Sigmoid colon (tissue), 7 donors: Measurements from ENCODE around the gene CENPP. TPM values are rescaled to one million over a fixed set of nuclear protein-coding genes. Genes with fewer than 3 reads are reported as not detected.
"Not testable (repeated sequence)": the region's sequence is repeated elsewhere in the genome, so short reads cannot be mapped to it uniquely, and the experiment has no call there.

Source experiments
- DNase-seq: peaks from one replicate; pipeline ENCODE4 v3.0.0-alpha.2; 2019
- H3K27ac ChIP-seq, 4 donors: fragments of 200-600 bp; sonication (generic); one replicate each; pipeline ENCODE4 v1.5.1; 2016 to 2019; ENCODE audit warnings: mild to moderate bottlenecking in 1 of 4
- H3K27me3 ChIP-seq, 3 donors: fragments of 200-600 bp; sonication (generic); one replicate each; pipeline ENCODE4 v1.5.1; 2019; ENCODE audit warnings: mild to moderate bottlenecking in 1 of 3
- H3K36me3 ChIP-seq, 4 donors: fragments of 200-600 bp; sonication (generic); one replicate each; pipeline ENCODE4 v1.5.1; 2016 to 2019
- H3K4me1 ChIP-seq, 4 donors: fragments of 200-600 bp; sonication (generic); one replicate each; pipeline ENCODE4 v1.5.1; 2017 to 2019
- H3K4me3 ChIP-seq, 4 donors: fragments of 200-600 bp; sonication (generic); one replicate each; pipeline ENCODE4 v1.5.1; 2017 to 2019; ENCODE audit warnings: mild to moderate bottlenecking in 2 of 4, moderate library complexity in 1 of 4
- H3K9me3 ChIP-seq, 4 donors: fragments of 200-600 bp in 3 of 4; sonication (generic) in 3 of 4; one replicate each; pipeline versions ENCODE4 v1.5.1 to v1.6.1; 2013 to 2019
- EP300 ChIP-seq, 4 donors: sonication (generic); formaldehyde crosslinking; IDR thresholded peaks; one replicate each; pipeline ENCODE4 v1.6.1; 2017; ENCODE audit warnings: antibody characterized with exemption in 4 of 4
- POLR2A ChIP-seq, 2 donors: fragments of 450-650 bp; IDR thresholded peaks; one replicate each; pipeline ENCODE4 v1.6.1; 2016; ENCODE audit warnings: antibody characterized with exemption in 2 of 2, mild to moderate bottlenecking in 2 of 2, moderate library complexity in 2 of 2
- POLR2AphosphoS5 ChIP-seq, 4 donors: sonication (generic); formaldehyde crosslinking; IDR thresholded peaks; one replicate each; pipeline ENCODE4 v1.6.1; 2017; ENCODE audit warnings: antibody characterized with exemption in 4 of 4
- WGBS, 2 donors: extraction: QIAGEN DNeasy Blood & Tissue Kit; methylation state at CpG; one replicate each; pipeline ENCODE4 v1.1.7; 2013; 5-methylcytosine and 5-hydroxymethylcytosine counted together
- intact Hi-C: fragments of 100-400 bp; cut with DNase I; formaldehyde crosslinking; loops from one replicate; pipeline ENCODE4 v1.15.1; 2023
- polyA plus RNA-seq, 3 donors: library from polyadenylated mRNA; stranded (reverse); fragments of 200-250 nt; gene quantifications; one replicate each; pipeline ENCODE4 v1.2.3, GENCODE V29; 2013
- total RNA-seq, 4 donors: library from RNA; depleted of rRNA; stranded (reverse); fragments of >200 nt; gene quantifications; one replicate each; pipeline ENCODE4 v1.1.0, GENCODE V29; 2016
- TF ChIP-seq, protein P1 (sequence below), 4 experiments: fragments of 450-650 bp in 3 of 4; fragments of 200-600 bp in 1 of 4; IDR thresholded peaks; one replicate each; pipeline ENCODE4 v1.5.1; 2016 to 2019; ENCODE audit warnings: antibody characterized with exemption in 4 of 4, mild to moderate bottlenecking in 3 of 4, moderate library complexity in 2 of 4
- donor health status: healthy with polysubstance abuse.
- donor health status: Bipolar disorder and iron deficiency.
- donor health status: healthy.

CENPP gene
- total and polyA plus RNA-seq, 7 donors = 0.60 to 11.9 (median 2.4) TPM

DNA sequence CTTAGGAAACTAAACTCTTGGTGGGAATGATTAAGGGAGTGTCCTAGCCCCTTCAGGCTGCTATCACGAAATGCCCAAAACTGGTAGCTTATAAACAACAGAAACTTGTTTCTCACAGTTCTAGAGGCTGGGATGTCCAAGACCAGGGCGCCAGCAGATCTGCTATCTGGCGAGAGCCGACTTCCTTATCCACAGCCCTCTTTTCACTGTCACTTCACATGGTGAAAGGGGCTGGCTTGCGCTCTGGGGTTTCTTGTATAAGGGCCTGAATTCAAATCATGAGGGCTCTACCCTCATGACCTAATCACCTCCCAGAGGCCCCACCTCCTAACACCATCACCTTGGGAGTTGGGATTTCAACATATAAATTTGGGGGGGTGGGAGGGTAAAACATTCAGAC is 295.1 kb downstream of the CENPP start:
- H3K9me3 ChIP-seq = no peaks in the 10 kb centered on the region
- TF ChIP-seq, protein P1, sequence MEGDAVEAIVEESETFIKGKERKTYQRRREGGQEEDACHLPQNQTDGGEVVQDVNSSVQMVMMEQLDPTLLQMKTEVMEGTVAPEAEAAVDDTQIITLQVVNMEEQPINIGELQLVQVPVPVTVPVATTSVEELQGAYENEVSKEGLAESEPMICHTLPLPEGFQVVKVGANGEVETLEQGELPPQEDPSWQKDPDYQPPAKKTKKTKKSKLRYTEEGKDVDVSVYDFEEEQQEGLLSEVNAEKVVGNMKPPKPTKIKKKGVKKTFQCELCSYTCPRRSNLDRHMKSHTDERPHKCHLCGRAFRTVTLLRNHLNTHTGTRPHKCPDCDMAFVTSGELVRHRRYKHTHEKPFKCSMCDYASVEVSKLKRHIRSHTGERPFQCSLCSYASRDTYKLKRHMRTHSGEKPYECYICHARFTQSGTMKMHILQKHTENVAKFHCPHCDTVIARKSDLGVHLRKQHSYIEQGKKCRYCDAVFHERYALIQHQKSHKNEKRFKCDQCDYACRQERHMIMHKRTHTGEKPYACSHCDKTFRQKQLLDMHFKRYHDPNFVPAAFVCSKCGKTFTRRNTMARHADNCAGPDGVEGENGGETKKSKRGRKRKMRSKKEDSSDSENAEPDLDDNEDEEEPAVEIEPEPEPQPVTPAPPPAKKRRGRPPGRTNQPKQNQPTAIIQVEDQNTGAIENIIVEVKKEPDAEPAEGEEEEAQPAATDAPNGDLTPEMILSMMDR (IDR thresholded peaks at IDR 0.05) = no peak
- no peak for TF ChIP-seq POLR2A (IDR thresholded peaks at IDR 0.05)
- TF ChIP-seq EP300 (IDR thresholded peaks at IDR 0.05) = no peak
- no peak for TF ChIP-seq POLR2AphosphoS5 (IDR thresholded peaks at IDR 0.05)
- peak; percentile 64 for DNase-seq
- 96 to 97% methylated on average over 5 of the region's 5 CpGs for WGBS, 2 donors
- H3K27ac ChIP-seq = peak overlapping the region; percentile 31 to 90 (median 80)
- peaks cover 0 to 4% (median 0%) of the 10 kb centered on the region in 4 donors for H3K36me3 ChIP-seq
- no peaks in the 10 kb centered on the region for H3K27me3 ChIP-seq
- peaks cover 0 to 59% (median 49%) of the 10 kb centered on the region in 4 donors for H3K4me1 ChIP-seq
- intact Hi-C loops = no loop called here
- no peak overlapping the region for H3K4me3 ChIP-seq

DNA sequence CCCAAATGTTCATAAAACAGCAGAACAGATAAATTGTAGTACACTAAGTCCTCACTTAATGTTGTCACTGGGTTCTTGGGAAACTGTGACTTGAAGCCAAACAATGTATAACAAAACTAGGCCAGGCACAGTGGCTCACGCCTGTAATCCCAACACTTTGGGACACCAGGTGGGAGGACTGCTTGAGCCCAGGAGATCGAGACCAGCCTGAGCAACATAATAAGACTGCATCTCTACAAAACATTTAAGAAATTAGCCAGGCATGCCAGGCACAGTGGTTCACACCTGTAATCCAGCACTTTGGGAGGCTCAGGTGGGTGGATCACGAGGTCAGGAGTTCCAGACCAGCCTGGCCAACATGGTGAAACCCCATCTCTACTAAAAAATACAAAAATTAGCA is 298.2 kb downstream of the CENPP start:
- DNase-seq = not testable (repeated sequence)
- 95 to 97% methylated on average over 3 of the region's 3 CpGs for WGBS, 2 donors

DNA sequence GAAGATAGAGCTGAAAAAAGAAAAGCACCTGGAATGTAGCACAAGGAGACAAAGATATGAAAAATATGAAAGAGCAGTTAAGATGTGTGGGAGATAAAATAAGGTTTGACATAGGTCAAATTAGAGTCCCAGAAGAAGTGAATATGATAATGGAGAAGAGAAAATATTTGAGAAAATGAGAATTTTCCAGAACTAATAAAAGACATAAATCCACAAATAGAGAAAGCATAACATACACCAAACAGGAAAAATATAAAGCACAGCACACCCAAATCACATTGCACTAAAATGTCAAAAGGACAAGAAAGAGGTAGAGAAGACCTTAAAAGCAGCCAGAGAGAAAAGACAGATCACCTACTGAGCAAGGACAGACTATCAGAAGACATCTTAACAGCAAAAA is 300.7 kb downstream of the CENPP start:
- peak in 1 of 4 donors; percentile 8 for TF ChIP-seq POLR2AphosphoS5 (IDR thresholded peaks at IDR 0.05)
- TF ChIP-seq, protein P1 (IDR thresholded peaks at IDR 0.05) = no peak
- Histone ChIP-seq H3K4me1 (peaks cover 0 to 3% (median 0%) of the 10 kb centered on the region in 4 donors), H3K27ac (no peak overlapping the region), H3K27me3 (no peaks in the 10 kb centered on the region), H3K36me3 (peaks cover 0 to 23% (median 0%) of the 10 kb centered on the region in 4 donors), H3K4me3 (no peak overlapping the region), H3K9me3 (no peaks in the 10 kb centered on the region)
- DNase-seq = no peak
- intact Hi-C loops = no loop called here

More for the DNA sequence above, 298.2 kb downstream of the CENPP start:
- intact Hi-C loops, H3K9me3 ChIP-seq, H3K4me3 ChIP-seq, H3K27me3 ChIP-seq, H3K36me3 ChIP-seq, H3K27ac ChIP-seq: not testable (repeated sequence)
- H3K4me1 ChIP-seq = peaks cover 0 to 28% (median 18%) of the 10 kb centered on the region in 4 donors

DNA sequence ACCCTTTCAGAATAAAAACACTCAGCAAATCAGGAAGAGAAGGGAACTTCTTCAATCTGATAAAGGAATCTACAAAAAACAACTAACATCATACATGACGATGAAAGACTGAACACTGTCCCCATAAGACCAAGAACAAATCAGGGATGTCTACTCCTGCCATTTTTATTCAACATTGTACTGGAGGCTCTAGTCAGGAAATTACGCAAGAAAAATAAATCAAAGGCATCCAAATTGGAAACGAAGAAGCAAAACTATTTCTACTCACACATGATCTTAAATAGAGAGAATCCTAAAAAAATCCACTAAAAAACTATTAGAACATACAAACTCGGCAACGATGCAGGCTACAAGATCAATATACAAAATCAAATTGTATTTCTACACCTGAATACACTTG is 301.9 kb downstream of the CENPP start:
- H3K36me3 ChIP-seq = peaks cover 0 to 35% (median 0%) of the 10 kb centered on the region in 4 donors
- no peaks in the 10 kb centered on the region for H3K9me3 ChIP-seq
- no peak overlapping the region for H3K4me3 ChIP-seq
- H3K27me3 ChIP-seq = no peaks in the 10 kb centered on the region
- H3K27ac ChIP-seq = no peak overlapping the region
- no peak for TF ChIP-seq POLR2A (IDR thresholded peaks at IDR 0.05)
- no peak for TF ChIP-seq POLR2AphosphoS5 (IDR thresholded peaks at IDR 0.05)
- TF ChIP-seq EP300 (IDR thresholded peaks at IDR 0.05) = no peak
- TF ChIP-seq, protein P1 (IDR thresholded peaks at IDR 0.05) = no peak
- WGBS, 2 donors = 89 to 94% methylated on average over 5 of the region's 5 CpGs
- intact Hi-C loops = no loop called here
- no peak for DNase-seq
- no peaks in the 10 kb centered on the region for H3K4me1 ChIP-seq

DNA sequence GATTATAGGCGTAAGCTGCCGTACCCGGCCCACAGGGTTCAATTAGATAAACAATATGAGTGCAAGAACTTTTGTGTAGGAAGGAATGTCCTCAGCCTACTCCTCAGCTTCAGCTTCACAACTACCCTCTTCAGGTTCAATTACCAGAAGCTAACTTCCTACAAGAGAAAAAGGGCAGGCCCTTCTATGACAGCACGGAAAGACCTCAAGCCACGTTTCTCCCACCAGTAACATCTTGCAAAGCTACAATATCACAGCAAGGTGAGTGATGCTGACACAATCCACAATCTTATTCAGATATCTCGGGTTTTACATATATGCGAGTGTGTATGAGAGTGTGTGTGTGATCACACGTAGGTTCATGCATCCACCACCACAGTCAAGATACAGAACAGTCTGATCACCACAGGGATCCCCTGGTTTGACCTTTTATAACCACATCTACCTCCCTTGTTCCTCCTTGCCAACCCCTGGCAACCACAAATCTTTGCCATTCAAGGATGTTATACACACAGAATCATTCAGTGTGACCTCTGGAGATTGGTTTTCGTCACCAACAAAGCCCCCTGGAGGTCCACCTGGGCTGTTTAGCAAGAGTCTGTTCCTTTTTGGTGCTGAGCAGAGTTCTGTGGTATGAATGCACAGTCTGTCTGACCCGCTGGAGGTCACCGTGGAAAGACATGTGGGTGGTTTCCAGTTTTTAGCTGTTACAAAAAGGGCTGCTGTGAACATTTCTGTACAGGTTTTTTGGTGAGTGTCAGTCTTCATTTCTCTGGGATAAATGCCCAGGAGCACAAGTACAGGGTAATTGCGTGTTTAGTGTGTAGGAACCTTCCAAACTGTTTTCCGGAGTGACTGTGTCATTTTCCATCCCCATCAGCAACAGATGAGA is 305.9 kb downstream of the CENPP start:
- Histone ChIP-seq H3K4me1 (peaks cover 0 to 15% (median 5%) of the 10 kb centered on the region in 4 donors), H3K4me3 (no peak overlapping the region), H3K36me3 (peaks cover 0 to 59% (median 12%) of the 10 kb centered on the region in 4 donors), H3K27ac (peak overlapping the region in 2 of 4 donors; percentile 7 to 51), H3K27me3 (no peaks in the 10 kb centered on the region), H3K9me3 (no peaks in the 10 kb centered on the region)
- 87 to 91% methylated on average over 13 of the region's 13 CpGs for WGBS, 2 donors
- TF ChIP-seq POLR2AphosphoS5 (IDR thresholded peaks at IDR 0.05) (no peak), EP300 (IDR thresholded peaks at IDR 0.05) (no peak), POLR2A (IDR thresholded peaks at IDR 0.05) (no peak)
- TF ChIP-seq, protein P1 (IDR thresholded peaks at IDR 0.05) = no peak
- intact Hi-C loops = loop anchor here (5.0 to 10.0 kb wide), 2 partner anchors 189 to 497 kb away; no protein-coding TSS in a partner anchor
- DNase-seq = peak; percentile 21
